Testis (tissue), 3 donors: ENCODE data around the gene CD48. TPM values are rescaled to one million over a fixed set of nuclear protein-coding genes. Genes with fewer than 3 reads are reported as not detected.

Experiments used
- DNase-seq: peaks from one replicate; pipeline ENCODE4 v3.0.0-alpha.2; 2019
- H3K27ac ChIP-seq, 2 donors: fragments of 200-600 bp; sonication (generic); one replicate each; pipeline ENCODE4 v1.5.1; 2019
- H3K27me3 ChIP-seq: fragments of 200-600 bp; sonication (generic); one replicate; pipeline ENCODE4 v1.5.1; 2019
- H3K36me3 ChIP-seq: fragments of 200-600 bp; sonication (generic); one replicate; pipeline ENCODE4 v1.5.1; 2017; ENCODE audit warnings: low read depth; ENCODE audit errors: missing control alignments
- H3K4me1 ChIP-seq: fragments of 200-600 bp; sonication (generic); one replicate; pipeline ENCODE4 v1.5.1; 2019
- H3K4me3 ChIP-seq, 2 donors: fragments of 200-600 bp; sonication (generic); one replicate each; pipeline ENCODE4 v1.5.1; 2017 to 2019
- H3K9me3 ChIP-seq: fragments of 200-600 bp; sonication (generic); one replicate; pipeline ENCODE4 v1.5.1; 2017
- POLR2A ChIP-seq: fragments of 450-650 bp; IDR thresholded peaks from one replicate; pipeline ENCODE4 v1.6.1; 2017; ENCODE audit warnings: antibody characterized with exemption, mild to moderate bottlenecking, moderate library complexity
- WGBS, 2 donors: methylation state at CpG; one replicate each; pipeline ENCODE4 v1.1.5; 2018; 5-methylcytosine and 5-hydroxymethylcytosine counted together
- intact Hi-C: fragments of 100-400 bp; cut with DNase I; formaldehyde crosslinking; loops from one replicate; pipeline ENCODE4 v1.15.1; 2023; ENCODE audit warnings: low total_unique reads
- polyA plus RNA-seq: library from polyadenylated mRNA; stranded (reverse); fragments of 350-450 nt; fragmentation: Illumina TruSeq; extraction: RNeasy Lipid Tissue Mini Kit (QIAGEN cat#74804); gene quantifications from one replicate; pipeline ENCODE4 v1.2.3, GENCODE V29; 2014; ENCODE audit warnings: low read depth, low replicate concordance; ENCODE audit not compliant: insufficient read depth
- total RNA-seq, 2 donors: library from RNA; depleted of rRNA; stranded (reverse); fragments of >200 nt; gene quantifications; one replicate each; pipeline ENCODE4 v1.2.3, GENCODE V29; 2016
- TF ChIP-seq, protein P1 (sequence below), 3 experiments: fragments of 450-650 bp in 2 of 3; fragments of 200-600 bp in 1 of 3; sonication (generic) in 1 of 3; IDR thresholded peaks; one replicate each; pipeline ENCODE4 v1.5.1; 2016 to 2019; ENCODE audit warnings: antibody characterized with exemption in 3 of 3, mild to moderate bottlenecking in 2 of 3, moderate library complexity in 1 of 3

CD48 gene
- total and polyA plus RNA-seq, 3 donors from 2014 or later: 0.63 to 6.1 (median 1.4) TPM

DNA sequence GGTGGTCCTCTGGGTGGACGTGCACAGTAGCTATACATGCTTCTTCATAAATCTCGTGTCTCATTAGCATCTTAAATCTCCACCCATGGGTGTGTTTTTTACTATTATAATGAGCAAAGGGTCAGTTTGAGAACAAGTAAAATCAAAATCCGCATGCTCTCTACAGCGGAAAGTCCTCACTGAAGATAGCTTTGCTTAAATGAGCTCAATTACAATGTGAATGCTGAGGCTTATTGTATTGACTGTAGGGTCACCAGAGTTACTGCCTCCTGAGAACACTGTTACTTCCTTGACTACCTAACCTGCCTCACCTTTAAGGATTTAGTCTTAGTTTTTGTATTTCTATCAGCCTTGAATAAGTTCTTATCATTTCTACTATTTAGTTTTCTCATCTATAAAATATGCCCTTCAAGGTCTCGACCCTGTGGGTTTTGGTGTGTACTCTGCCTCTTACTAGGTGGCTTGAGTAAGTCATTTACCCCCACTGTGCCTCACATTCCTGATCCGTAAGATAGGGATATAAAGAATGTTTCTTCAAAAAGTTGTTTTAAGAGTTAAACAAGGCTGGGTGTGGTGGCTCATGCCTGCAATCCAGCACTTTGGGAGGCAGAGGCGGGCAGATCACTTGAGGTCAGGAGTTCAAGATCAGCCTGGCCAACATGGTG is 35.3 kb upstream of the CD48 start:
- Histone ChIP-seq H3K36me3 (no peaks in the 10 kb centered on the region), H3K4me1 (no peaks in the 10 kb centered on the region), H3K9me3 (no peaks in the 10 kb centered on the region), H3K4me3 (no peak overlapping the region), H3K27me3 (no peaks in the 10 kb centered on the region), H3K27ac (no peak overlapping the region)
- DNase-seq: no peak
- 91 to 93% methylated on average over 7 of the region's 7 CpGs for WGBS, 2 donors
- no peak for TF ChIP-seq POLR2A
- TF ChIP-seq, protein P1, sequence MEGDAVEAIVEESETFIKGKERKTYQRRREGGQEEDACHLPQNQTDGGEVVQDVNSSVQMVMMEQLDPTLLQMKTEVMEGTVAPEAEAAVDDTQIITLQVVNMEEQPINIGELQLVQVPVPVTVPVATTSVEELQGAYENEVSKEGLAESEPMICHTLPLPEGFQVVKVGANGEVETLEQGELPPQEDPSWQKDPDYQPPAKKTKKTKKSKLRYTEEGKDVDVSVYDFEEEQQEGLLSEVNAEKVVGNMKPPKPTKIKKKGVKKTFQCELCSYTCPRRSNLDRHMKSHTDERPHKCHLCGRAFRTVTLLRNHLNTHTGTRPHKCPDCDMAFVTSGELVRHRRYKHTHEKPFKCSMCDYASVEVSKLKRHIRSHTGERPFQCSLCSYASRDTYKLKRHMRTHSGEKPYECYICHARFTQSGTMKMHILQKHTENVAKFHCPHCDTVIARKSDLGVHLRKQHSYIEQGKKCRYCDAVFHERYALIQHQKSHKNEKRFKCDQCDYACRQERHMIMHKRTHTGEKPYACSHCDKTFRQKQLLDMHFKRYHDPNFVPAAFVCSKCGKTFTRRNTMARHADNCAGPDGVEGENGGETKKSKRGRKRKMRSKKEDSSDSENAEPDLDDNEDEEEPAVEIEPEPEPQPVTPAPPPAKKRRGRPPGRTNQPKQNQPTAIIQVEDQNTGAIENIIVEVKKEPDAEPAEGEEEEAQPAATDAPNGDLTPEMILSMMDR (IDR thresholded peaks at IDR 0.05): no peak
- intact Hi-C loops: no loop called here

GRCh38 chr1:160745551-160745950 is 33.9 kb upstream of the CD48 start:
- Histone ChIP-seq H3K27ac (no peak overlapping the region), H3K27me3 (no peaks in the 10 kb centered on the region), H3K9me3 (no peaks in the 10 kb centered on the region), H3K4me3 (no peak overlapping the region), H3K36me3 (no peaks in the 10 kb centered on the region), H3K4me1 (no peaks in the 10 kb centered on the region)
- intact Hi-C loops: no loop called here
- 51 to 60% methylated on average over 1 of the region's 1 CpG for WGBS, 2 donors
- TF ChIP-seq, protein P1 (IDR thresholded peaks at IDR 0.05): no peak
- TF ChIP-seq POLR2A: no peak
- no peak for DNase-seq

- H3K4me3 ChIP-seq: no peak overlapping the region
- no peak overlapping the region for H3K27ac ChIP-seq
- 72 to 76% methylated on average over 5 of the region's 5 CpGs for WGBS, 2 donors
- intact Hi-C loops: no loop called here
- TF ChIP-seq, protein P1 (IDR thresholded peaks at IDR 0.05): no peak
- no peaks in the 10 kb centered on the region for H3K4me1 ChIP-seq
- no peak for DNase-seq
- no peaks in the 10 kb centered on the region for H3K36me3 ChIP-seq
- H3K9me3 ChIP-seq: no peaks in the 10 kb centered on the region
- H3K27me3 ChIP-seq: no peaks in the 10 kb centered on the region
These were observed 33.4 kb upstream of the CD48 start for GRCh38 chr1:160744852-160745520.

DNA sequence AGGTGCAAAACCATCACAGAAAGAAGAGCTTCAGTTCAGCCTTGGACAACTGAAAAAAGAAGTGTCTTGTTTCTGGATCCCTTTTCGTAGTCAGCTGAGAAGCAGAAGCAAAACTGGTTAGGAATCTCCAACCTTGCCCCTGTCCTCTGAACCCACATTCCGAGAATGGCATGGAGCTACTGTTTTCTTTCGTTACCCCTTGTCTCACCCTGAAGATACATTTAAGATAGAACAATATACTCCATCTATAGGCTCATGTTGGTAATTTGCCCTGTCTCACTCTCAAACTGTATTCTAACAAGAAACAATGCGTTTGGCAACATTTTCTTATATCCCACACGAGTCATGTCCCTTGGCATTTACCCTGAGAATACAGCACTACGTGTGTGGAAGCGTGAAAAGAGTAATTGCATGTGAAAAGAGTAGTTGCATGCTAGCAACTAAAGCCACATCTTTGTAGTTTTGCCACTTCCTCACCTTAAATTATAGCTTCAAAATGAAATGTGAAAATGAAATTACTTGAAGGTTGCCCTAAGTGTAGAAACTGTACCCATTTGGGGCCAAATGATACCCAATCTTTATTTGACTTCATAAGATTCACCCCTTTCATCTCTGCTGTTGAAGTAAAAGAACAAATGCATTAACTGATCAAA is 32.7 kb upstream of the CD48 start:
- H3K4me1 ChIP-seq: no peaks in the 10 kb centered on the region
- no peak overlapping the region for H3K4me3 ChIP-seq
- TF ChIP-seq, protein P1 (IDR thresholded peaks at IDR 0.05): no peak
- TF ChIP-seq POLR2A: no peak
- H3K36me3 ChIP-seq: no peaks in the 10 kb centered on the region
- no peaks in the 10 kb centered on the region for H3K9me3 ChIP-seq
- H3K27ac ChIP-seq: no peak overlapping the region
- no peak for DNase-seq
- WGBS, 2 donors: 80% methylated on average over 7 of the region's 7 CpGs
- intact Hi-C loops: no loop called here
- no peaks in the 10 kb centered on the region for H3K27me3 ChIP-seq
